Measurements from ENCODE around the gene KIAA1210.
A peak's percentile ranks its signal among the peaks of the same experiment; 100 is the strongest.

KIAA1210 gene

DNA sequence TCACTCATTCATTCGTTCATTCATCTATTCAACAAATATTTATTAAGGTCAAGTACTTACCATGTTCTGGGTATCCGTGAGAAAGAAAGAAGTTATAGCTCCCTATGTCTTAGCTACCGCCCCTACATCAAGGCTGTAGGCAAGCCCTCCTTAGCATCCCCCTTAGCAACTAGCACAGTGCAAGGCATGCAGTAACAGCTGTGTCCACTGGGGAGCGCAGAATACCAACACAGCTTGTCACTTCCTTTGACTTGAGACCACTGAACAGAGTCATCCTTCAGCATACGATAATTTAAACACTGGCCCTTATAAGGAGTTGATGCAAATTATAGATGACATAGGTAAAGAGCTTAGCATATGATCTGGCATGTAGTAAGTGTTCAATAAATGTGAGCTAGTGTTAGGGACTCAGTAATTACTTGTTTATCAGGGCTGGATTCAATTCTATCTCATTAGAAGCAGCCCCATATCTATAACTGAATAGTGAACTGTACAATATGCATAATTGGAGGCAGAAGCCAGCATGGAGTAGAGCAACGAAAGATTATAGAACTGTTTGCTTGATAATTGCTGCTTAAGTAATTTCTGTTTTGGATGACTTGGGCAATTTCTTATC is 8.7 kb downstream of the KIAA1210 start:
- H3K9me2 ChIP-seq (ENCODE audit: low read depth, low read length): no peaks in the 10 kb centered on the region
- H3K27ac ChIP-seq (ENCODE audit: low read depth, low read length, poor library complexity, severe bottlenecking): no peak overlapping the region
- H3K4me1 ChIP-seq (ENCODE audit: insufficient read depth, low read length, severe bottlenecking): no peaks in the 10 kb centered on the region
- H3K9ac ChIP-seq (ENCODE audit: low read length): no peak overlapping the region
- TF ChIP-seq, protein P1, sequence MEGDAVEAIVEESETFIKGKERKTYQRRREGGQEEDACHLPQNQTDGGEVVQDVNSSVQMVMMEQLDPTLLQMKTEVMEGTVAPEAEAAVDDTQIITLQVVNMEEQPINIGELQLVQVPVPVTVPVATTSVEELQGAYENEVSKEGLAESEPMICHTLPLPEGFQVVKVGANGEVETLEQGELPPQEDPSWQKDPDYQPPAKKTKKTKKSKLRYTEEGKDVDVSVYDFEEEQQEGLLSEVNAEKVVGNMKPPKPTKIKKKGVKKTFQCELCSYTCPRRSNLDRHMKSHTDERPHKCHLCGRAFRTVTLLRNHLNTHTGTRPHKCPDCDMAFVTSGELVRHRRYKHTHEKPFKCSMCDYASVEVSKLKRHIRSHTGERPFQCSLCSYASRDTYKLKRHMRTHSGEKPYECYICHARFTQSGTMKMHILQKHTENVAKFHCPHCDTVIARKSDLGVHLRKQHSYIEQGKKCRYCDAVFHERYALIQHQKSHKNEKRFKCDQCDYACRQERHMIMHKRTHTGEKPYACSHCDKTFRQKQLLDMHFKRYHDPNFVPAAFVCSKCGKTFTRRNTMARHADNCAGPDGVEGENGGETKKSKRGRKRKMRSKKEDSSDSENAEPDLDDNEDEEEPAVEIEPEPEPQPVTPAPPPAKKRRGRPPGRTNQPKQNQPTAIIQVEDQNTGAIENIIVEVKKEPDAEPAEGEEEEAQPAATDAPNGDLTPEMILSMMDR (IDR thresholded peaks at IDR 0.05; ENCODE audit: low read length): peak; percentile 66
- no peak for TF ChIP-seq EZH2 (IDR thresholded peaks at IDR 0.05; ENCODE audit: borderline replicate concordance, low read length)
- H3K4me2 ChIP-seq (ENCODE audit: low read length): no peak overlapping the region
- no peak overlapping the region for H3K4me3 ChIP-seq (ENCODE audit: low read depth, low read length, poor library complexity, severe bottlenecking)
- H2AFZ ChIP-seq (ENCODE audit: low read length): no peak overlapping the region
- H3K9me3 ChIP-seq (ENCODE audit: low read length): no peaks in the 10 kb centered on the region
- H4K20me1 ChIP-seq (ENCODE audit: insufficient read depth, low read length): no peaks in the 10 kb centered on the region
- no peaks in the 10 kb centered on the region for H3K27me3 ChIP-seq (ENCODE audit: insufficient read depth, low read length)
- no peaks in the 10 kb centered on the region for H3K36me3 ChIP-seq (ENCODE audit: insufficient read depth, low read length)
- H3K79me2 ChIP-seq (ENCODE audit: insufficient read depth, low read length): no peaks in the 10 kb centered on the region
- H3F3A ChIP-seq (ENCODE audit: insufficient read depth, low read length): no peaks in the 10 kb centered on the region

DNA sequence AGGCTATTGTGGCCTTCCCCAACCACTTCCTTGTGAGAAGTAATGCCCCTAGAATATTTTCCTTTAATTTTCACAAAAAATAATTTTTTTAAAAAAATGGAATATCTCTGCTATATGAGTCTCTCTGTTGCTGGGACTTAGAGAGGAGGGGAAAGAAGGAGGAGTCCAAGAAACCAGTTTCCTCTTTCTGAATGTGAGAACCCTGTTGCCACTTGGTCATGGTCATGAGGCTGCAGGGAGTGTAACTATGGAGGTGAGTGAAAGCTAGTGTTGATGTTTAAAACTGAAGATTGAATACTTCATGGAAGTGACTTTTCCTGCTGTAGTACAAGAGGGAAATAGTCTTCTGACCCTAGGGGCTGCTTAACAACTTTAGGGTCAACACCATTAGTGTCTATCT is 20.4 kb downstream of the KIAA1210 start:
- H3K4me3 ChIP-seq (ENCODE audit: low read depth, low read length, poor library complexity, severe bottlenecking): no peak overlapping the region
- no peaks in the 10 kb centered on the region for H3K9me3 ChIP-seq (ENCODE audit: low read length)
- H3K27ac ChIP-seq (ENCODE audit: low read depth, low read length, poor library complexity, severe bottlenecking): no peak overlapping the region
- H3K9ac ChIP-seq (ENCODE audit: low read length): no peak overlapping the region
- TF ChIP-seq, protein P1 (IDR thresholded peaks at IDR 0.05; ENCODE audit: low read length): no peak
- no peak for TF ChIP-seq EZH2 (IDR thresholded peaks at IDR 0.05; ENCODE audit: borderline replicate concordance, low read length)
- no peaks in the 10 kb centered on the region for H3K9me2 ChIP-seq (ENCODE audit: low read depth, low read length)
- H2AFZ ChIP-seq (ENCODE audit: low read length): no peak overlapping the region
- H3K4me1 ChIP-seq (ENCODE audit: insufficient read depth, low read length, severe bottlenecking): no peaks in the 10 kb centered on the region
- H3K27me3 ChIP-seq (ENCODE audit: insufficient read depth, low read length): no peaks in the 10 kb centered on the region
- H3K4me2 ChIP-seq (ENCODE audit: low read length): no peak overlapping the region
- no peaks in the 10 kb centered on the region for H3F3A ChIP-seq (ENCODE audit: insufficient read depth, low read length)
- no peaks in the 10 kb centered on the region for H3K79me2 ChIP-seq (ENCODE audit: insufficient read depth, low read length)
- no peaks in the 10 kb centered on the region for H3K36me3 ChIP-seq (ENCODE audit: insufficient read depth, low read length)
- H4K20me1 ChIP-seq (ENCODE audit: insufficient read depth, low read length): no peaks in the 10 kb centered on the region

DNA sequence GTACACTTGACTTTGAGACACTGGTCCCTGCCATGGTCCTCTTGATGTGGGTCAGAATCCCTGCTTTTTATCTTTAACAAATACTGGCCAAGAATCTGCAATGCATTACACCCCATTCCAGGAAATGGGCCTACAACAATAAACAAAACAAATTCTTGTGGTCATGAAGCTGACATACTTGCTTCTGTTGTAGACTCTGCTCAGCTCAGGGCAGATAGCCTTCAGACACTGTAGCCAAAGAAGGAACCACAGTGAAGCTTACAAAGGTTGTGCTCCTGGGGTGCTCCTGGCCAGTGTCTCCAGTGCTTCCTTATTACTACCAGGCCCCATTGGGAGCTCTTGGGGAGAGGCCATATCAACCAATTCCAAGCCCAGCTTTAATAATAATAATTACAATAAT is 21.8 kb downstream of the KIAA1210 start:
- Histone ChIP-seq H3K27ac (ENCODE audit: low read depth, low read length, poor library complexity, severe bottlenecking) (no peak overlapping the region), H3K4me3 (ENCODE audit: low read depth, low read length, poor library complexity, severe bottlenecking) (no peak overlapping the region), H3K4me1 (ENCODE audit: insufficient read depth, low read length, severe bottlenecking) (no peaks in the 10 kb centered on the region), H3K27me3 (ENCODE audit: insufficient read depth, low read length) (no peaks in the 10 kb centered on the region), H3K79me2 (ENCODE audit: insufficient read depth, low read length) (no peaks in the 10 kb centered on the region), H3K4me2 (ENCODE audit: low read length) (no peak overlapping the region), H3K9me3 (ENCODE audit: low read length) (no peaks in the 10 kb centered on the region), H3K9me2 (ENCODE audit: low read depth, low read length) (no peaks in the 10 kb centered on the region), H2AFZ (ENCODE audit: low read length) (no peak overlapping the region), H3K36me3 (ENCODE audit: insufficient read depth, low read length) (no peaks in the 10 kb centered on the region), H4K20me1 (ENCODE audit: insufficient read depth, low read length) (no peaks in the 10 kb centered on the region), H3K9ac (ENCODE audit: low read length) (no peak overlapping the region), H3F3A (ENCODE audit: insufficient read depth, low read length) (no peaks in the 10 kb centered on the region)
- TF ChIP-seq EZH2 (IDR thresholded peaks at IDR 0.05; ENCODE audit: borderline replicate concordance, low read length): no peak
- TF ChIP-seq, protein P1 (IDR thresholded peaks at IDR 0.05; ENCODE audit: low read length): no peak

Data from OCI-LY1 (cell line).